Stimulated activated CD8-positive, alpha-beta memory T cell treated with anti-CD3 and anti-CD28 coated beads, Interleukin-12 subunit alpha, Interleukin-12 subunit beta, amount 100 ng/mL, for 1 hour (primary cell): ENCODE measurements around the gene PHF12.
A peak's percentile ranks its signal among the peaks of the same experiment; 100 is the strongest.

Experiments
- DNase-seq: peaks from one replicate; pipeline ENCODE4 v3.0.0-alpha.2; 2020; ENCODE audit warnings: low read depth

The PHF12 gene

GRCh38 chr17:28951428-28951990 lies at the start of gene PHF12:
Gene PHF12 (minus strand): TSS chr17:28951518. CDS start chr17:28950960, 558 bp downstream.
- peak; percentile 100 for DNase-seq

GRCh38 chr17:29000973-29001372 lies 49.7 kb upstream of the PHF12 start:
- no peak for DNase-seq

GRCh38 chr17:28999206-28999605 lies 47.9 kb upstream of the PHF12 start:
- DNase-seq = no peak

- DNase-seq = no peak
These were observed 46.5 kb upstream of the PHF12 start for GRCh38 chr17:28997806-28998205.

- no peak for DNase-seq
These were observed 45.3 kb upstream of the PHF12 start for GRCh38 chr17:28996554-28997096.

- no peak for DNase-seq
These were observed 42.5 kb upstream of the PHF12 start for GRCh38 chr17:28993645-28994426.

GRCh38 chr17:28992625-28993600 lies 41.6 kb upstream of the PHF12 start:
- DNase-seq = no peak

- no peak for DNase-seq
These were observed 40.9 kb upstream of the PHF12 start for GRCh38 chr17:28992185-28992584.

- DNase-seq = no peak
These were observed 40.5 kb upstream of the PHF12 start for GRCh38 chr17:28991779-28992178.

- DNase-seq = no peak
These were observed 37.7 kb upstream of the PHF12 start for GRCh38 chr17:28989028-28989427.

GRCh38 chr17:28988475-28988874 lies 37.2 kb upstream of the PHF12 start:
- no peak for DNase-seq

GRCh38 chr17:28986714-28987655 lies 35.7 kb upstream of the PHF12 start:
- no peak for DNase-seq

GRCh38 chr17:28985950-28986713 lies 34.8 kb upstream of the PHF12 start:
- no peak for DNase-seq

- DNase-seq = no peak
These were observed 32.2 kb upstream of the PHF12 start for GRCh38 chr17:28983286-28984230.

- DNase-seq = peak; percentile 30
These were observed 30.9 kb upstream of the PHF12 start for GRCh38 chr17:28982131-28982793.

GRCh38 chr17:28978356-28978964 lies 27.1 kb upstream of the PHF12 start:
- no peak for DNase-seq

GRCh38 chr17:28977659-28978355 lies 26.5 kb upstream of the PHF12 start:
- no peak for DNase-seq

GRCh38 chr17:28975646-28976045 lies 24.3 kb upstream of the PHF12 start:
- no peak for DNase-seq
